DMS53 treated with DMSO at 0.1 percent for 48 hours (cell line): ENCODE data around the gene BIK.
A peak's percentile ranks its signal among the peaks of the same experiment; 100 is the strongest.
"Not testable (repeated sequence)": the region's sequence is repeated elsewhere in the genome, so short reads cannot be mapped to it uniquely, and the experiment has no call there.

Experiments used
- DNase-seq: peaks from one replicate; lab custom pipeline; 2025; ENCODE audit not compliant: unreplicated experiment; lab: John Stamatoyannopoulos, UW

The BIK gene

GRCh38 chr22:43104056-43104625, 6.4 kb upstream of the BIK start:
- peak; percentile 70 for DNase-seq

DNA sequence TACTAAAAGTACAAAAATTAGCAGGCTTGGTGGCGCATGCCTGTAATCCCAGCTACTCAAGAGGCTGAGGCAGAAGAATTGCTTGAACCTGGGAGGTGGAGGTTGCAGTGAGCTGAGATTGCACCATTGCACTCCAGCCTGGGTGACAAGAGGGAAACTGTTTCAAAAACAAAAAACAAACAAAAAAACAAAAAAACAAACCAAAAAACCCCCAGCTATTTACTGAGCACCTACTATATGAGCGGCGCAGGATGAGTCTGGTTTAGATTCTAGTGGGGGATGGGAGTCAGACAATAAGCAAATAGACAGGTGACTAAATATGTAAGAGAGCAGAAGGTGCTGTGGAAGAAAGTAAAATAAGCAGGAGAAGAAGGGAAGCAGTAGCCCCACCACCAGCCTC, 5.6 kb upstream of the BIK start:
- DNase-seq: not testable (repeated sequence)

- DNase-seq: no peak
Observed at GRCh38 chr22:43106302-43106701, 4.2 kb upstream of the BIK start.

DNA sequence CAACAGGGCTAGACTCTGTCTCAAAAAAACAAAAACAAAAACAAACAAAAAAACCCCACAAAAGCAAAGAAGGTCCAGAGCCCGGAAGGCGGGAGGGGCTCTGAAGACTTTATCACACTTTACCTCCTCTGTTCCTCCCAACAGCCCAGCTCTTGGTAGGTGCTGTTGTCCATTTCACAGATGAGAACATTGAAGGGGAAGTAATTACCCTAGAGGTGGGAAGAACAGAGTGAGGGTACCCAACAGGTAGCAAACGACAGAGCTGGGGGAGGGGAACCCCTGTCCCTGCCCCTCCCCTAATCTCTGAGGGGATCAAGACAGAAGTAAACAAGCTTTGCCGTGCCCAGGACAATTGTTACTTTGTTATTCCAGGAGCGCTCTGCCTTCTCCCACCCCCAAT, 1.0 kb upstream of the BIK start:
- DNase-seq: no peak

DNA sequence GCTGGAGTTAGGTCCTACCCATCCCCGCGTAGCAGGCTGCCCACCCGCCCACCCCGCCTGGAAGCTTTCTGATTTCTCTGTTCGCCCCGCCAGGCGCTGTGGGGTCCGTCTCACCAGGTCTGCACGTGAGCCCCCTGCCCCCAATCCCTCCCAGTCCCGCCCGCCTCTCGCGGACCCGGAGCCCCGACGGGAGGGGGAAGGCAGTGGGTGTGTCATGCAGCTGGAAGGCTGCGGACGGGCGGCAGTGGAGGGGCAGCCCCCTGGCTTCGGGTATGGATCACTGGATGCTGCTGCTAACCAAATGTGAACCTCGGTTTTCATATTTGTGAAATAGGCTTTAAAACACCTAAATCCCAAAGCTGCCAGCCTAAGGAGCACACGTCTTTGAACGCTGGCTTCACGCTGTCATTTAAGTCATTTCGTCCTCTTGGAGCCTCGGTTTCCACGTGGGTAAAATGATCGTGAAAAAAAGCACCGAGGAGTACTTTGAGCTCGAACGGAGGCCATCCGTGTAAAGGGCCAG, 568 bp upstream of the BIK start:
- DNase-seq: no peak

DNA sequence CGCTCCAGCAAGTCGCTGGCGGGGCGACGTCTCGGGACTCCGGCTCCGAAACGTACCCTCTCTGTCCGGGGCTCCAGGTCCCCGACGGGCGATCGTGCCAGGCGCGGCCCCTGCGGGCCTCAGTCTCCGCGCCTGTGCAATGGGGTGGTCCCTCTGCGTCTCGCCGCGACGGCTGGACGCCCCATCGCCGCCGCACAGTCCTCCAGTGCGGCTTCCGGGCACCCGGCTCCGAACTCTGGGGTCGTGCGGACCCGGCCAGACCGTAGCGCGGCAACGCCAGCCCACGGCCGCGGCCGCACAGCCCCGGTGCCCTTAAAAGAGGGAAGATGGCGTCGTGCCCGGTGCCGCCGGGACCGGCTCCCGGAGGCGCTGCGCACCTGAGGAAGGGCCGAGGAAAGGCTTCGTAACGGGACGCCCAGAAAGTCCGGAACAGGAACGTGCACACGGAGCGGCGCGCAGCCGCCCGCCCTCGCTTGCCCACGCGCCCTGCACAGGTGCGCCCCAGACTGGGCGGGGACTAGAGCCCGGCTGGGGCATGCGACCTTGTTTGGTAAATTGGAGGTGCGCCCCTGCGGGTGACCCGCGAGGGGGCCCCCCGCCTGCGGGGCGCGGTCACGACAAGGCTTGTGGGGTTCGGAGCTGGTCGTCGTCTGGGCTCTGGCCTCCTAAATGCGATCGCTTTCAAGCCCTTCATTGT, 525 bp downstream of the BIK start:
- peak; percentile 25 for DNase-seq

- DNase-seq: peak; percentile 46
Observed at GRCh38 chr22:43113526-43114251, 3.1 kb downstream of the BIK start.

DNA sequence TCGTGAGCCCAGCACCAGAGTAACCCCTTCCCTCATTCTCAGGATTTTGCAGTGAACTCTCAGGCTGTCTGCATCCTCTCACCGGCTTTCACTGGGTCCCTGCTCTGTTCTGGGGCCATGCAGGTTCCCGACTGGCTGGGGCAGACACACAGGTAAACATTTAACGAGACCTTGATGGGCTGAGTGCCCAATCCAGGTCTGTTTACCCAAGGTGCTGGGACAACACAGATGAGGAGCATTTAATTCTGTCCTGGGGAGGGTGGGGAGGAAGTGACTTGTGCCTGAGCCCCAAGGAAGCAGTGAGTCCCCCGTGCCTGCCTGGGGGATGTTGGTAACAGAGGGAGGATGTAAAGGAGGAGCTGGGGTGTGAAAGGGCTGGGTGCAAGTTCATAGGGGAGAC, 4.4 kb downstream of the BIK start:
- DNase-seq: peak; percentile 77

- DNase-seq: no peak
Observed at GRCh38 chr22:43116932-43117331, 6.4 kb downstream of the BIK start.

- no peak for DNase-seq
Observed at GRCh38 chr22:43118024-43118849, 7.7 kb downstream of the BIK start.

DNA sequence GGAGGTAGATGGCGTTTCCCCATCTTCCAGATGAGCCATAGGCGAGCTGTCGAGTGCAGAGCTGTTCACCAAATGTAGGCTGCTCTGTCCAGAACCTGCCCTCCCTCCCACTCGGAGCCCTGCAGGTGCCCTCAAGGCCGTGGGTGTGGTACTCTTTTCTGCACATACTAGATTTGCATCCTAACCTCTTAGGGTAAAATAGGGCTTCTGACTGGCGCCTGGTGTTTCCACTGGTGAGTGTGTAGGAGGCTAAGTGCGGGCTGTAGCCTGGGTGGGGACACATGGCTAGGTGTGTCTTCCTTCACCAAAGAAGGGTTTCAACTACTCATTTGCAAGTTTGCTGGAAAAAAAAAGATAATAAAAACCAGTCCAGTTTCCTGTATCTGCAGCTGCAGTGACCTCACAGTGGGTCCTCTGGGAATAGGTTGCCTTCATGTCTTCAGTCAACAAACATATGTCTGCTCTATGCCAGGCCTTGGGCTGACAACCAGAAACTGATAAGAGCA, 8.5 kb downstream of the BIK start:
- no peak for DNase-seq

- DNase-seq: no peak
Observed at GRCh38 chr22:43126501-43127165, 16.1 kb downstream of the BIK start.

GRCh38 chr22:43127166-43127908, 16.8 kb downstream of the BIK start:
- no peak for DNase-seq

- DNase-seq: no peak
Observed at GRCh38 chr22:43128116-43128515, 17.6 kb downstream of the BIK start.

GRCh38 chr22:43128928-43129424, 18.4 kb downstream of the BIK start:
- peak; percentile 37 for DNase-seq

DNA sequence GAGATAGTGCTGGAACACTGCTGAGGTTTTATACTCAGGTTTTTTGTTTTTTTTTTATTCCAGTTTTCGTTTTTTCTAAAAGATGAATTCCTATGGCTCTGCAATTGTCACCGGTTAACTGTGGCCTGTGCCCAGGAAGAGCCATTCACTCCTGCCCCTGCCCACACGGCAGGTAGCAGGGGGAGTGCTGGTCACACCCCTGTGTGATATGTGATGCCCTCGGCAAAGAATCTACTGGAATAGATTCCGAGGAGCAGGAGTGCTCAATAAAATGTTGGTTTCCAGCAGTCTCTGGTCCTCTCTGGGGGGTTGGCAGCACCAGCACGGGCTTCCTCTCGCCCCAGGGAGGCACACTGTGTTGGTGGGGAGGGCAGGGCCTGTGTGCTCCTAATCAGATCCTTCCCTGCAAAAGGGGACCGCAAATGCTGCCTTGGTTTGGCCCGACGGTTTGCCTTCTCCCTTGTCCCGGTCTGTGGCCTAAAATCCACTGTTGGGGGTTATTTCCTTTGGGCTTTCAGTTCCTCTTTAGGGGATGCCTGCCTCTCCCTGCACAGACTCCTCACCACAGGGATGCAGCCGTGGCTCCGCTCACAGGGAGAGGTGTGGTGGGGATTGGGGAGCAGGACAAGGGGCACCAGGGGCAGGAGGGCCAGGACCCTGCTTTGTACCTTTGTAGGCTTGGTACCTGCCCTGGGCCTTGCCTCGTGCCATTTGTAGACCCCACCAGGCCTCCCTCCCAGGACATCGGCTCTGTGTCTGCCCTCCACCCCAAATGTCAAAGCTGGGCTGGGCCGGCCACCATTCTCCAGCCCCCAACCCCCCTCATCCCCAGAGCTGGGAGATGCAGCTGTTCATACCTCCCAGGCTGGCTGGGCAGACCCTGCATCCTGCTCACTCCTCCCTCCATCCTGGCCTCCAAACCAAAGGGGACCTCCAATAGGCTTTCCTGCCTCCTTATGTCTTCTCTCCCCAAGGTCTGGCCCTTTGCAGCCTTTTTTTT, 19.2 kb downstream of the BIK start:
- no peak for DNase-seq

DNA sequence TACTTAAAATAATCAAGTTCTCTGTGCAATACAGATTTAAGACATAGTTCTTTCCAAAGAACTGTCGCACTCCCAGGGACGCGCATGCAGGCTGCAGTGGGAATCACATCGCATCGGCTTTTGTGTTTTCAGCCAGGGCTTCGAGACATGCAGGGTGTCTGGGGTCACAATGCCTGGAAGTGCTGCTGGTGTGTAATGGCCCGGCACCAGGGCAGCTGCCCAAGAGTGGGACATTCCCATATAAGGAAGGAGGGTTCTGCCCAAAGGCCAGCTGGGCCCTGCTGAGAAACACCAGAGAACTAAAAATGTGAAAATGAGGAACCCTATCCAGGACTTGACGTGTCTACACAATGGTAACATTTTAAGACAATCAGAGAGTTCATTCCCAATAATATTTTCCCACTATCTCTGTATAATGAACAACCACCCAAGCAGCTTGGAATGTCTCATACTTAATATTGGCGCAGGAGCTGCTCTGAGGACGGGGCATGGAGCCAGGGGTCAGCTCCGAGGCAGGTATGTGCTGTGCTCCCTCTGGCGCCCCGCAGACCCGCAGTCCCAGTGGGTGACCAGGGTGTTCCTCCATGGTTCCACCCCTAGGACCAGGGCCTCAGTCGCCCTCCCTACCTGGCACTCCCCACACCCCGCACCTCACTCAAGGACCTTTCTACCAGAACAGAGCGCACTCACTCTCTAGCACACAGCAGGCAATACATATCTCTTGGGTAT, 21.4 kb downstream of the BIK start:
- DNase-seq: no peak

DNA sequence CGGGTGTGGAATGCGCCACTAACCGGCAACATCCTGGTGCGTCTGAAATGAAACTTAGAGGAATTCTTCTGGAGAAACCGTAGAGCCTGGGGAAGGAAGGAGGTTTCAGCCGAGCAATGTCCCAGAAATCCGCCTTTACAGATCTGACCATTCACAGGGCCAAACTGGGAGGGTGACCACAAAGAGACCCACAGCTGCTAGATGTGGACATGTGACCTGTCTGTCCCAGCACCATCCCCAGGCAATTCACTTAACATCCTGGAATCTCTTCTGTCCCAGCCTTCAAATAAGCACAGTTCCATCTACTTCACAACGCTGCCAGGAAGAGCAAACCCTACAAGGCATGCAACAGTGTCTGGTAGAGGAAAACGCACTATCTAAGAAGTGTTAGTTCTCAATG, 22.9 kb downstream of the BIK start:
- no peak for DNase-seq
